T-helper 1 cell treated with Interleukin-12 subunit alpha and Interleukin-12 subunit beta and Interleukin-4 antibody, amounts not matched to agents 30 μg/mL and 1 μg/mL, for 36 hours (primary cell): Measurements from ENCODE around the gene TYMS.

ENCODE experiments used
- H3K27ac Mint-ChIP-seq: one replicate; pipeline ENCODE4 v1.8.0; 2021; ENCODE audit warnings: mild to moderate bottlenecking, mixed read lengths
- H3K27me3 Mint-ChIP-seq: one replicate; pipeline ENCODE4 v1.8.0; 2021; ENCODE audit warnings: low read depth, mixed read lengths
- H3K36me3 Mint-ChIP-seq: one replicate; pipeline ENCODE4 v1.8.0; 2021; ENCODE audit warnings: low read depth, mixed read lengths
- H3K4me1 Mint-ChIP-seq: one replicate; pipeline ENCODE4 v1.8.0; 2021; ENCODE audit warnings: low read depth, mixed read lengths
- H3K4me3 Mint-ChIP-seq: one replicate; pipeline ENCODE4 v1.8.0; 2021; ENCODE audit warnings: mild to moderate bottlenecking, moderate library complexity, mixed read lengths
- H3K9me3 Mint-ChIP-seq: one replicate; pipeline ENCODE4 v1.8.0; 2021; ENCODE audit warnings: mixed read lengths

The TYMS gene

DNA sequence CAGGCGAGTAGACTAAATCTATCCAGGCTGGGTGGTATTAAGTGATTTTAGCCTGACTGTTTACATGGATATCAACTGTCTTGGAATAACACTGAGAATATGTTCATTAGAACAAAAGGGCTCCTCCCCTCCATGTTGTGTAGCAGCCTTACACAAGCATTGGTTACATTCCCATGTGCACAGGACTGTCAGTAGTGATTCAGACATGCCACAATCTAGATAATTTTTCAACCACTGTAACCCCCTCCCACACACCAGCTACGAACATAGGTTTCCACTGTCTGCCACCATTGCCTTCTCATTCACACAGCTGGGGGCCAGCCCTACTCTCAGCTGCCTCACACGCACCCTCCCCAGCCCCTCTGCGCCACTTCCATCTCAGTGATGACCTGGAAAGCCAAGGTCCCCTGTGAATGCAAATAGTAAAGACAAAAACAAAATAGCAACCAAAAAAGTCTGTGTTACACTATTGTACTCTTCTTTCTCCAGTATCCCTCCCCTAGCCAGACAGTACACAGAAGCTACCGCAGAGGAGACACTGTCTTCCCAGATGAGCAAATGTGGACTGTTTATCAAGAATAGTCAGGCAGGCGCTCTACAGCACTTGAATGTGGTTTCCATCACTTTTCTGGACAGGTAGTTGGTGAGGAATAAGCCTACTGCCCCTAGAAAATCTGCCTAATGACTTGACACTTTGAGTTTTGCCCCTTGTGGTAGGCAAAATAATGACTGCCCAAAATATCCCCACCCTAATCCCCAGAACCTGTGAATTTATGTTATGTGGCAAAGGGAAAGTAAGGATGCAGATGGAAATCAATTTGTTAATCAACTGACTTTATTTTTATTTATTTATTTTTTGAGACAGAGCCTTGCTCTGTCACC is 27.9 kb upstream of the TYMS start:
- Mint-ChIP-seq H3K9me3 (no peaks in the 10 kb centered on the region), H3K27me3 (peaks cover 24% of the 10 kb centered on the region)

DNA sequence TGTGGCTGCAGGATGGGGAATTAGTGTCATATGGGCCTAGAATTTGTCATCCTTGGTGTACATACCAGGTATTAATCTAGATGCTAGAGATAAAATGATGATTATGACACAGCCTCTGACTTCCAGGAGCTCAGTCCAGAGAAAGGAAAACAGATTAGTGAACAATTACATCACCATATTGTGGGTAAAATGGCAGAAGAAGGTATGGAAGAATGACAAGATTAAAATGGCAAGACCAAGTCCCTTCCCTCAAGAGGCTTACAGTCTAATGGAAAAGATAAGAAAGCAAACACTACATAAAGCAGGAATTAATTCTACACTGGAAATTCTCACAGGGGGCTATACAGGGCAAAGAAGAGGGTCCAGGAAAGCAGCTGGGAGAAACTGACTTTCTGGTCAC is 25.9 kb upstream of the TYMS start:
- no peaks in the 10 kb centered on the region for H3K4me1 Mint-ChIP-seq
- H3K27me3 Mint-ChIP-seq, result peaks cover 20% of the 10 kb centered on the region
- H3K4me3 Mint-ChIP-seq, result no peak overlapping the region
- no peak overlapping the region for H3K27ac Mint-ChIP-seq
- no peaks in the 10 kb centered on the region for H3K36me3 Mint-ChIP-seq
- H3K9me3 Mint-ChIP-seq, result no peaks in the 10 kb centered on the region

More for the DNA sequence above, 27.9 kb upstream of the TYMS start:
- Mint-ChIP-seq H3K4me3 (no peak overlapping the region), H3K27ac (no peak overlapping the region), H3K36me3 (no peaks in the 10 kb centered on the region), H3K4me1 (no peaks in the 10 kb centered on the region)

DNA sequence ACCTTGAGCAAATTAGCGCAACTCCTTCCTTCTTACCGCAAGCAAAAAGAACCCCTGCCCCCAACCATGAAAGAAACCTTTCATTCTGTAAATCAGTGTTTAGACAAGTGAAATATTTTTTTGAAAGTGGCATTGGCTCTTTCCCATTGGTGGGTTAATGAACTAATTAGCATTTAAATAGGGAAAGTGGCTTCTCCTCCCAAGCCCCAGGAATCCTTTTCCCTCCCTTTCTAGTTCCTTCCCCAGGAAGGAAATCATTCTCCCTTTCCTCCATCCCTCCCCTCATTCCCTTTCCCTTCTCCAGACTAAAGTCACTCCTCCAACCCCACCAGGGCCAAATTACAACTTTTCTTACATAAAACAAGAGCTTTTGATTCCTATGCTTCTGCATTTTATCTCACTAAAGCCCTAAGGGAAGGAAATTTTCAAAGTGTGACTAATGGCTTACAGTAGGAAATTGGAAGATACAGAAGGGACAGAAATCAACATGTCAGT is 22.9 kb upstream of the TYMS start:
- peaks cover 18% of the 10 kb centered on the region for H3K27me3 Mint-ChIP-seq
- H3K4me3 Mint-ChIP-seq, result no peak overlapping the region
- H3K27ac Mint-ChIP-seq, result no peak overlapping the region
- no peaks in the 10 kb centered on the region for H3K36me3 Mint-ChIP-seq
- no peaks in the 10 kb centered on the region for H3K4me1 Mint-ChIP-seq
- no peaks in the 10 kb centered on the region for H3K9me3 Mint-ChIP-seq

DNA sequence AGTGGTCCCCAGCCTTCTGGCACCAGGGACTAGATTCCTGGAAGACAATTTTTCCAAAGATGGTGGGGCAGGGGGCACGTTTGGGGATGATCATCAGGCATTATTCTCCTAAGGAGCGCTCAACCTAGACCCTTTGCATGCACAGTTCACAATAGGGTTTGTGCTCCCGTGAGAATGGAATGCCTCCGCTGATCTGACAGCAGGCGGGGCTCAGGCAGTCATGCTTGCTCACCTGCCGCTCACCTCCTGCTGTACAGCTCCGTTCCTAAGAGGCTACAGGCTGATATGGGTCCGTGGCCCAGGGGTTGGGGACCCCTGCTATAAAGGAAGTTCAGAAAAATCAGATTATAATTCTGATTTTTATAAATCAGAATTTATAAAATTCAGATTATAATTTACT is 22.3 kb upstream of the TYMS start:
- H3K9me3 Mint-ChIP-seq, result no peaks in the 10 kb centered on the region
- no peaks in the 10 kb centered on the region for H3K36me3 Mint-ChIP-seq
- H3K27ac Mint-ChIP-seq, result no peak overlapping the region
- no peaks in the 10 kb centered on the region for H3K4me1 Mint-ChIP-seq
- H3K4me3 Mint-ChIP-seq, result no peak overlapping the region
- peaks cover 21% of the 10 kb centered on the region for H3K27me3 Mint-ChIP-seq

DNA sequence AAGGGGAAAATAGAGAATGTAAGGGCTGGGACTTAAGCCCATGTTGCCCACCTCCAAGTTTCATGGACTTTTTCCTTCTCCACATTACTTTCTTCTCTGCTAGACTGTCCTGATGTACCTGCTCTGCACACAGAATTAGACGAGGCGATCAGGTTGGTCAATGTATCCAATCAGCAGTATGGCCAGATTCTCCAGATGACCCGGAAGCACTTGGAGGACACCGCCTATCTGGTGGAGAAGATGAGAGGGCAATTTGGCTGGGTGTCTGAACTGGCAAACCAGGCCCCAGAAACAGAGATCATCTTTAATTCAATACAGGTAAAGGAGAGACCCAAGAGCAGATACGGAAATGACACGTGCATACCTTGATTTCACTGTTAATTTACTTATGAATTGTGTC is 16.2 kb upstream of the TYMS start:
- peaks cover 30% of the 10 kb centered on the region for H3K27me3 Mint-ChIP-seq
- H3K4me1 Mint-ChIP-seq, result peaks cover 3% of the 10 kb centered on the region
- no peaks in the 10 kb centered on the region for H3K36me3 Mint-ChIP-seq
- no peak overlapping the region for H3K4me3 Mint-ChIP-seq
- H3K9me3 Mint-ChIP-seq, result no peaks in the 10 kb centered on the region
- no peak overlapping the region for H3K27ac Mint-ChIP-seq

DNA sequence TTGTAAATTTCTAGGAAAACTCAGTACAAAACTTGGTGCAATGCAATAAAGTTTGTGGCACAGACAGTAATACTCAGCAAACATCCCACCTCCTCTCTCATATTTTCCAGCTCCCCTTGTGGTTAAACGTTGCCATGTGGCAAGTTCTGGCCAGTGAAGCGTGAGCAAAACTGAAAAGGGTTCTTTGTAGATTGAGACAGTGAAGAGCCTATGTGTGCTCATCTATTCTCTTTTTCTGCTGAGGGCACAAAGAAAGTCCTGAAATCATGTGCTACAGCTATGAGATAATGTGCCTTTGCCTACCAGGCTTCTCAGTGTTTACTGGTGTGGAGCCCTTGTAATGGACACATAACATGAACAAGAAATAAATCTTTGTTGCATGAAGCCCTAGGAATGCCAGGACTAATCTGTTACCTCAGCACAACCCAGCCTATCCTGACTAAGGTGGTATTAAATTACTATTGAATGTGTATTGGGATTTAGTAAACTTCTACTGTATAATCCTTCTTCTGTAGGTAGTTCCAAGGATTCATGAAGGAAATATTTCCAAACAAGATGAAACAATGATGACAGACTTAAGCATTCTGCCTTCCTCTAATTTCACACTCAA is 13.0 kb upstream of the TYMS start:
- Mint-ChIP-seq H3K9me3 (no peaks in the 10 kb centered on the region), H3K4me1 (peaks cover 3% of the 10 kb centered on the region), H3K36me3 (no peaks in the 10 kb centered on the region), H3K27ac (no peak overlapping the region), H3K27me3 (peaks cover 25% of the 10 kb centered on the region), H3K4me3 (no peak overlapping the region)

DNA sequence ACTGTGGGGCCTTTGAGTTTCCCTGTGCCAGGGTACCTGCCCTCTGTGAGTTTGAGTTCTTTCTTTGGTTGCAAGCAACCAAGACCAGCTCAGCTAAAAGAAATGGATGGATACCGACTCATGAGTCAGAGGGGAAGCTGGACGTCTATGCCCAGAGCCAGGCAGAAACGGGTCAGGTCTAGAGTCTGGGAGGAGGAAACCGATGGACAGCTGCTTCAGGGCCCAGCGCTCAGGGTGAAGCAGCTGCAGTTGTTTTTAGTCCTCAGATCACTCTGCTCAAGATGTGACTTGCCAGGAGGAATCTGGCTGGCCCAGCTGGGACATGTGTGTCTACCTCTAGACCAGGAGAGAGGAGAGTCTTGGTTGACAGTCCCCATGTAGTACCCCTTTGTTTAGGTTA is 10.1 kb upstream of the TYMS start:
- peaks cover 17% of the 10 kb centered on the region for H3K27me3 Mint-ChIP-seq
- peaks cover 1% of the 10 kb centered on the region for H3K36me3 Mint-ChIP-seq
- H3K9me3 Mint-ChIP-seq, result no peaks in the 10 kb centered on the region
- peaks cover 11% of the 10 kb centered on the region for H3K4me1 Mint-ChIP-seq
- no peak overlapping the region for H3K27ac Mint-ChIP-seq
- H3K4me3 Mint-ChIP-seq, result no peak overlapping the region

DNA sequence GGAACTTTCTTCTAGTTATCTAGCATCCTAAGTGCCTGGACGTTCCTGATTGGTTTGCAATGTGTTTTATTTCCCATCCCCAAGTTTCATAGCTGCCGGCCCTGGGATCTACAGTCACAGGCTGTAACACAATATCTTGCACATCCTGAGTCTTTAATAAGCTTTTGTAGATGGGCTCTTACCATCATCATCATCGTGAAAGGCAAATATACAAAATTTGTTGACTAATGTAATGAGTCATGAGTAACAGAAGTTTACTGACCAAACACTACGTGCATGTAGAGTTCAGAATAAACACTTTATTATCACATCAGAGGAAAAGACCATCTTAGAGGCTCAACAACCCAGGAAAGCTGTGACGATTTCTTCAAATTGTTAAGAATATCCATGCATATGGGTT is 8.1 kb upstream of the TYMS start:
- no peaks in the 10 kb centered on the region for H3K9me3 Mint-ChIP-seq
- H3K36me3 Mint-ChIP-seq, result peaks cover 3% of the 10 kb centered on the region
- no peak overlapping the region for H3K27ac Mint-ChIP-seq
- H3K27me3 Mint-ChIP-seq, result peaks cover 5% of the 10 kb centered on the region
- no peak overlapping the region for H3K4me3 Mint-ChIP-seq
- H3K4me1 Mint-ChIP-seq, result peaks cover 10% of the 10 kb centered on the region

DNA sequence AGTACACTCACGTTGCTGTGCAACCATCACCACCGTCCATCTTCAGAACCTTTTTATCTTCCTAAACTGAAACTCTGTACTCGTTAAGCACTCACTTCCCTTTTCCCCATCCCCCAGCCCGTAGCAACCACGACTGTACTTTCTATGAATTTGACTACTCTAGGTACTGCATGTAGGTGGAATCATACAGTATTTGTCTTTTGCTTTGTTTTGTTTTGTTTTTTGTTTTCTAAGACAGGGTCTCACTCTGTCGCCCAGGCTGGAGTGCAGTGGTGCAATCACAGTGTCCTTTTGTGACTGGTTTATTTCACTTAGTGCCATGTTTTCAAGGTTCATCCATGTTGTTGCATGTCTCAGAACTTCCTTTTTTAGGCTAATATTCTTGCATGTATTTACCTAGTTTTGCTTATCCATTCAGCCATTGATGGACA is 7.0 kb upstream of the TYMS start:
- peak overlapping the region; percentile 53 for H3K27ac Mint-ChIP-seq
- no peaks in the 10 kb centered on the region for H3K27me3 Mint-ChIP-seq
- peak overlapping the region; percentile 56 for H3K4me3 Mint-ChIP-seq
- peaks cover 3% of the 10 kb centered on the region for H3K36me3 Mint-ChIP-seq
- H3K4me1 Mint-ChIP-seq, result peaks cover 10% of the 10 kb centered on the region
- no peaks in the 10 kb centered on the region for H3K9me3 Mint-ChIP-seq

DNA sequence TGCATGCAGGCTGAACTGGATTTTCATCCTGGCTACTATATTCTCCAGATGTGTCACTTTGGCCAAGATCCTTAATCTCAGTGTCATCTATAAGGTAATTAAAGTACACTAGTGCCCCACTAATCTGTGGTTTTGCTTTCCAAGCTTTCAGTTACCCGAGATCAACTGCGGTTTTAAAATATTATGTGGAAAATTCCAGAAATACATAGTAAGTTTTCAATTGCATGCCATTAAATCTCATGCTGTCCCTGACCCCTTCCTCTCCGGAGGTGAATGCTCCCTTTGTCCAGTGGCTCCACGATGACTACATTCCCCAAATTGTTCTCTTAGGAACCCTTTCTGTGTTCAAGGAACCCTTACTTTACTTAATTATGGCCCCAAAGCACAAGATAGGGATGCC is 5.3 kb upstream of the TYMS start:
- Mint-ChIP-seq H3K4me1 (peaks cover 14% of the 10 kb centered on the region), H3K36me3 (peaks cover 3% of the 10 kb centered on the region), H3K9me3 (no peaks in the 10 kb centered on the region), H3K27me3 (no peaks in the 10 kb centered on the region), H3K27ac (no peak overlapping the region), H3K4me3 (no peak overlapping the region)

DNA sequence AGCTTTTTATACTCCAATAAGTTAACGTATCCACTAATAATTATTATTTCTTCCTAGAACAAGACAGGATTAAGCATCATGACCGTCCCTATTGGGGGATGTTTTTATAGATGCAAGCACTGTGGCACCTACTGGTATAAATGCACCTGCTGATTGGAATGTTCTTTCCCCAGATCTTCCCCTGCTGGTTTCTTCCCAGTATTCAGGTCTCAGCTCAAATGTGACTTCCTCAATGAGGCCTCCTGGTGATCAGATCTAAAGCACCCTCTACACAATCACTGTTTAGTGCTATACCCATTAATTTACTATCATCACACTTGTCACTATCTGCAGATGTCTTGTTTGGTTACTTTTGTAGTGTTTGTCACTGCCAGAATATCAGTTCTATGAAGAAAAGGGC is 3.9 kb upstream of the TYMS start:
- Mint-ChIP-seq H3K9me3 (no peaks in the 10 kb centered on the region), H3K27ac (no peak overlapping the region), H3K36me3 (peaks cover 6% of the 10 kb centered on the region), H3K4me3 (no peak overlapping the region), H3K27me3 (no peaks in the 10 kb centered on the region), H3K4me1 (peaks cover 14% of the 10 kb centered on the region)

DNA sequence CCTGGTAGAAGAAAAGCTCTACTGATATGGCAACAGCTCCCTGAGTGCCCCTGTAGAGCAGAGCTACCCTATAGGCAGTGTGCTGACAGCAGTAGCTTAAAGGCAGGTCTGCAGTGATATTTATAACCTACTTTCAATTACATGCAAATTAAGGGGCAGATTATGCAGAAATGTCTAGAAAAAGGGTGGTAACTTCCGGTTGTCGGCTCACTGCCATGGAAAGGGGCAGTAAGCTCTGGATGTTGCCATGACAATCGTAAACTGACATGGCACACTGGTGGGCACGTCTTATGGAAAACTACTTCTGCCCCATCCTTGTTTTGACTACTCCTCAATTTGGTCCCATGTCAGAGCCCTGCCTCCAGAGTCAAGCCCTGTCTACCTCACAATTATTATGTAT is 2.9 kb upstream of the TYMS start:
- peaks cover 14% of the 10 kb centered on the region for H3K36me3 Mint-ChIP-seq
- no peaks in the 10 kb centered on the region for H3K27me3 Mint-ChIP-seq
- H3K4me3 Mint-ChIP-seq, result no peak overlapping the region
- H3K27ac Mint-ChIP-seq, result no peak overlapping the region
- H3K4me1 Mint-ChIP-seq, result peaks cover 25% of the 10 kb centered on the region
- no peaks in the 10 kb centered on the region for H3K9me3 Mint-ChIP-seq

DNA sequence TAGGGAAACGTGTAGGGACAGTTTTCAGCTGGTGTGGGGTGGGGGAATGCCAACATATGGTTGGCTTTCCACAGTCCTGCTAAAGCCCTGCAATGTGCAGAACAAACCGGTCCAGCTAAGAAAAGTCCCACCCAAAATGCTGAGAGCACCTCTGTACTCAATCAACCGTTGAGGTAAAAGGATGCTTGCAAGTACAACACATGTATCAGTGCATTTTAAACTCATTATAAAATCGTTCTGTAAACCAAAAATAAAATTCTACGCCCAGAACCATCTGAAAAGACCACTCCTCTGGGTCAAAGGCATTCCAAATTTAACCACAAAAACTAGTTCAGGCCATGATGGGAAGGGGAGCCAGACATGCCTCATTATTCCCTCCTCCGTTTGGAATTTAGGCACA is 2.0 kb upstream of the TYMS start:
- Mint-ChIP-seq H3K27ac (no peak overlapping the region), H3K4me1 (peaks cover 29% of the 10 kb centered on the region), H3K27me3 (no peaks in the 10 kb centered on the region), H3K4me3 (peak overlapping the region; percentile 42), H3K36me3 (peaks cover 21% of the 10 kb centered on the region), H3K9me3 (no peaks in the 10 kb centered on the region)

DNA sequence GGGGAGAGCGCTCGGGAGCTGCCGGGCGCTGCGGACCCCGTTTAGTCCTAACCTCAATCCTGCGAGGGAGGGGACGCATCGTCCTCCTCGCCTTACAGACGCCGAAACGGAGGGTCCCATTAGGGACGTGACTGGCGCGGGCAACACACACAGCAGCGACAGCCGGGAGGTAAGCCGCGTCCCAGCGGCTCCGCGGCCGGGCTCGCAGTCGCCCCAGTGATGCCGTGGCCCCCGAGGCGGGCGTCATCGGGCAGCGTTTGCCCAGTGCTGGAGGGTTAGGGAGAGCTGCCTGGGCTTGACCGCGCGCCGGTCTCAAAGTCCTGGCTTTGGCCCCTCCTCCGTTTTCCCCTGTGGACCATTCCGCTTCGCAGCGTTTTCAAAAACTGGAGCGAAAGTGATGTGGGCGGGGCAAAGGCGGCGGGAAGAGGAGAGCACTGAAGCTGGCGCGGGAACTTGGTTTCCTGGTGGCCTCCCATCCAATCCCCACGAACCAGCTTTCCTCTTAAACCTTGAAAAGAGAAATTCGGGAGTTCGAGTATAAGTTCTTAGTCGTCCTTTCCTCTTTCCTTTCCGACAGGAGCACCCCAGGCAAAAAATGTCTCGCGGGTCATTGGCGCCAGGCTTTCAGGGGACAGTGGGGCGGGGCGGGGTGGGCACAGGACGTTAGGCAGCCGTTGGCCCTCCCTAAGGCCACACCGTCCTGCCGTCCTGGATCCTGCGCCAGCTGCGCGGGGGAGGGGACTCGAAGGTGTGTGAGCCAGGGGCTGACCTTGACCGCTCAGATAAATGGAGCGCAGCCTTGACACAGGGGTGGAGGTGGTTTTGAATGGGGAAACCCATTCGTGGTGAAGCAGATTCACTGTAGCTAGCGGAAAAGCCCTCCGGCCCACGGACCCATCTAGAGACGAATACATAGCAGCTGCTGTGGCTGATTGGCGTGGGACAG is 821 bp downstream of the TYMS start:
- Mint-ChIP-seq H3K9me3 (peaks cover 3% of the 10 kb centered on the region), H3K27me3 (no peaks in the 10 kb centered on the region), H3K36me3 (peaks cover 38% of the 10 kb centered on the region), H3K27ac (peak overlapping the region; percentile 92), H3K4me1 (peaks cover 32% of the 10 kb centered on the region), H3K4me3 (peak overlapping the region; percentile 93)
